GM12864 (cell line): Measurements from ENCODE around the gene NAALADL2.
"Not testable (repeated sequence)": the region's sequence is repeated elsewhere in the genome, so short reads cannot be mapped to it uniquely, and the experiment has no call there.

ENCODE experiments used
- DNase-seq: peaks from one replicate; pipeline ENCODE4 v3.0.0-alpha.2; 2011; ENCODE audit warnings: low read depth
- H3K4me3 ChIP-seq: 2 replicates; pipeline ENCODE4 v1.5.1; 2011; ENCODE audit warnings: mild to moderate bottlenecking, low read depth, low read length, control low read depth
- TF ChIP-seq, protein P1 (sequence below): IDR thresholded peaks from 2 replicates; pipeline ENCODE4 v1.5.1; 2011; ENCODE audit warnings: low read depth, mild to moderate bottlenecking, moderate library complexity, low read length, control low read depth, inconsistent platforms; ENCODE audit errors: missing control alignments

NAALADL2 gene

DNA sequence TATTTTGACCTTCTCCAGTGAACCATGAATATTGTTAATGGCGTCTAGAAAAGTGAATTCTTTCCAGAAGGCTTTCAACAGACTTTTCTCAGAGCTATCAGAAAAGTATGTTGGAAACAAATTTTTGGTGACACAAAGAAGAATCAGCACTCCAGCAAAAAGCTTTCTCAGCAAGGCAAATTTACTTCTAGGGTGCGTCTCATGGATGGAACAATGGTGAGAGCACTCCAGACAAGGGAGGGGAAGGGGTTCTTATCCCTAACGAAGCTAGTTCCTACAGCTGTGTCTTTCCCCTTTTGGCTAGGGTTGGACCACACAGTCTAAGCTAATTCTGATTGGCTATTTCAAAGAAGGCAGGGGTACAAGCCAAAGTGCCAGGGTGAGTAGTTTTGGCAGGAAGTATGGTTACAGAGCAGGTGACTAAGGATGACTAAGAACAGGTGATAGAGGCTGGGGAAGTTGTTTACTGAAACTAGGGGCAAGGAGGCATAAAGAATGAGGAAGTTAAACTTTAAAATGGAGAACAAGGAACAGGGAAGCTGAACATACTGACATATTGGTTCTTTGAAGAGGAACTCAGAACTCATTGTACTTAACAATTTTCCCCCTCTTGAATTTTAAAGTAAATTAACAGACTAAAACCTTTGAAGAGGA, 959.8 kb downstream of the NAALADL2 start:
- no peak for DNase-seq
- H3K4me3 ChIP-seq: no peak overlapping the region
- TF ChIP-seq, protein P1, sequence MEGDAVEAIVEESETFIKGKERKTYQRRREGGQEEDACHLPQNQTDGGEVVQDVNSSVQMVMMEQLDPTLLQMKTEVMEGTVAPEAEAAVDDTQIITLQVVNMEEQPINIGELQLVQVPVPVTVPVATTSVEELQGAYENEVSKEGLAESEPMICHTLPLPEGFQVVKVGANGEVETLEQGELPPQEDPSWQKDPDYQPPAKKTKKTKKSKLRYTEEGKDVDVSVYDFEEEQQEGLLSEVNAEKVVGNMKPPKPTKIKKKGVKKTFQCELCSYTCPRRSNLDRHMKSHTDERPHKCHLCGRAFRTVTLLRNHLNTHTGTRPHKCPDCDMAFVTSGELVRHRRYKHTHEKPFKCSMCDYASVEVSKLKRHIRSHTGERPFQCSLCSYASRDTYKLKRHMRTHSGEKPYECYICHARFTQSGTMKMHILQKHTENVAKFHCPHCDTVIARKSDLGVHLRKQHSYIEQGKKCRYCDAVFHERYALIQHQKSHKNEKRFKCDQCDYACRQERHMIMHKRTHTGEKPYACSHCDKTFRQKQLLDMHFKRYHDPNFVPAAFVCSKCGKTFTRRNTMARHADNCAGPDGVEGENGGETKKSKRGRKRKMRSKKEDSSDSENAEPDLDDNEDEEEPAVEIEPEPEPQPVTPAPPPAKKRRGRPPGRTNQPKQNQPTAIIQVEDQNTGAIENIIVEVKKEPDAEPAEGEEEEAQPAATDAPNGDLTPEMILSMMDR: no peak

DNA sequence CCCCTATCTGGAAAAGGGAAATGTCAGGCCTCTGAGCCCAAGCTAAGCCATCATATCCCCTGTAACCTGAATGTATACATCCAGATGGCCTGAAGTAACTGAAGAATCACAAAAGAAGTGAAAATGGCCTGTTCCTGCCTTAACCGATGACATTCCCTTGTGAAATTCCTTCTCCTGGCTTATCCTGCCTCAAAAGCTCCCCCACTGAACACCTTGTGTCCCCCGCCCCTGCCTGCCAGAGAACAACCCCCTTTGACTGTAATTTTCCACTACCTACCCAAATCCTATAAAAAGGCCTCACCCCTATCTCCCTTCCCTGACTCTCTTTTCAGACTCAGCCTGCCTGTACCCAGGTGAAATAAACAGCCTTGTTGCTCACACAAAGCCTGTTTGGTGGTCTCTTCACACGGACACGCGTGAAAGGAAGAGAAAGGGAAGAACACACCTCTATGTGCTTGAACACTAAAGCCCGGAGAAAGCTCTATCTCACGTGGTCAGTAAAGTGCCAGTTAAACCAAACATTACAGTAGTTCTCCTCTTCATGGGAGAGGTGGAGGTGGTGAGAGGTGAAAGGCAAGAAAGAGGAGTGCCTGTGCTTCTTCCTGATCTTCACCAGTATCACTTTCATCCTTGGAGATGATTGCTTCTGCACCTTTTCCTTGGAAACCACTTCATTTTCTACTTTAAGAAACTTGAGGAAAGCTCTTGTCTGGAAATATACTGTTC, 963.8 kb downstream of the NAALADL2 start:
- H3K4me3 ChIP-seq, DNase-seq: not testable (repeated sequence)

DNA sequence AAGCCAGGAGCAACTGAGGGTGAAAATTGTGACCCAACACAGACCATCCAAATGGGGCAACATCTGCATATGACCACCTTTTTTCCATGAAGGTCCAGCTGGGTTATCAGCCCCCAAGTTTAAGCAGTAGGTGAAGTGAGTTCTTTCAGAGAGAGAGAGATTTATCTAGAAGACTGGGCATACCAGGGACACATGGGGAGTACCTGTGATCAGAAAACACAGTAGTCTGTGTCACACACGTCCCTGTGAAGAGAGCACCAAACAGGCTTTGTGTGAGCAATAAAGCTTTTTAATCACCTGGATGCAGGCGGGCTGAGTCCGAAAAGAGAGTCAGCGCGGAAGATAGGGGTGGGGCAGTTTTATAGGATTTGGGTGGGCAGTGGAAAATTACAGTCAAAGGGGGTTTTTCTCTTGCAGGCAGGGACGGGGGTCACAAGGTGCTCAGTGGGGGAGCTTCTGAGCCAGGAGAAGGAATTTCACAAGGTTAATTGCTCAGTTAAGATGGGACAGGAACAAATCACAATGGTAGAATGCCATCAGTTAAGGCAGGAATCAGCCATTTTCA, 966.0 kb downstream of the NAALADL2 start:
- DNase-seq, H3K4me3 ChIP-seq: not testable (repeated sequence)

DNA sequence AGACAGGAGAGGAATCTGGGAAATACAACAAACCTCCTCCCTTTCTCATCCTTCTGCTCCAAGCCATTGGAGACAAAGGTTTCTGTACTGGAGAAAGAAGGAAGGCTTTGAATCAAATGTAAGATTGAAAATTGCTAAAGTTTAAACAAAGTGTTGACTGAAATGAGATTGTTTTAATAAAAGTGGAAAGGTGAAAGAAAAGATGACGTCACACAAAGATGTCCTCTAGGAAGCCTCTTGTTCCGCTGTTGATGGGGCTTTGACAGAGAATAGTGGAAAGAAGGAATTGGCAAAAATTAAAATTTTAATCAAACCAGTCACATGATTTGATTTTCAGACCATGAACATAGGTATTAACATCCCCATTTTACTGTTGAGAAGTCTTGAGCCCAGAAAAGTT, 967.6 kb downstream of the NAALADL2 start:
- TF ChIP-seq, protein P1: no peak
- H3K4me3 ChIP-seq: no peak overlapping the region
- DNase-seq: no peak

DNA sequence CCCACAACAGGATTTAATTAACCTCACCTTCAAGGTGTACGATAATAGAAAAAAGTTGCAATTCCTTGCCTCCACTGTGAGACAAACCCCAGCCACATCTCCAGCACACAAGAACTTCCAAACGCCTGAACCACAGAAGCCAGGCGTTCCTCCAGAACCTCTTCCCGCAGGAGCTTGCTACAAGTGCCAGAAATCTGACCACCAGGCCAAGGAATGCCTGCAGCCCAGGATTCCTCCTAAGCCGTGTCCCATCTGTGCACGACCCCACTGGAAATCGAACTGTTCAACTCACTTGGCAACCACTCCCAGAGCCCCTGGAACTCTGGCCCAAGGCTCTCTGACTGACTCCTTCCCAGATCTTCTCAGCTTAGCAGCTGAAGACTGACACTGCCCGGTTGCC, 970.7 kb downstream of the NAALADL2 start:
- not testable (repeated sequence) for DNase-seq, H3K4me3 ChIP-seq

DNA sequence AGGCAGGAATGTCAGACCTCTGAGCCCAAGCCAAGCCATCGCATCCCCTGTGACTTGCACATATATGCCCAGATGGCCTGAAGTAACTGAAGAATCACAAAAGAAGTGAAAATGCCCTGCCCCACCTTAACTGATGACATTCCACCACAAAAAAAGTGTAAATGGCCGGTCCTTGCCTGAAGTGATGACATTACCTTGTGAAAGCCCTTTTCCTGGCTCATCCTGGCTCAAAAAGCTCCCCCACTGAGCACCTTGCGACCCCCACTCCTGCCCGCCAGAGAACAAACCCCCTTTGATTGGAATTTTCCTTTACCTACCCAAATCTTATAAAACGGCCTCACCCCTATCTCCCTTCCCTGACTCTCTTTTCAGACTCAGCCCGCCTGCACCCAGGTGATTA, 976.6 kb downstream of the NAALADL2 start:
- DNase-seq, H3K4me3 ChIP-seq: not testable (repeated sequence)

DNA sequence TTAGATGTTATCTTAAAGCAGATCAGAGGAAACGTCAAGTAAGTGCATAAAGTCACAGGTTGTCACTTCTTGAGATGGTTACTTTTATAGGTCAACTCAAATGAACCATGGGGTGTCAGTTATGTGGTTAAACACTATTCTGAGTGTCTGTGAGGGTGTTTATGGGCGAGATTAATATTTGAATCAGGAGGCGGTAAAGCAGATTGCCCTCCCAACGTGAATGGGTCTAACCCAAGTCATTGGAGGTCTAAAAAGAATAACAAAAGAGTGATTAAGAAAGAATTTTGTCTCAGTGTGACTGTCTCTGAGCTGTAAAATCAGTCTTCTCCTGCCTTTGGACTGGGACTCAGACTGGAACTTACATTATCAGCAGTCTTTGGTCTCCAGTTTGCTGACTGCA, 977.5 kb downstream of the NAALADL2 start:
- H3K4me3 ChIP-seq: no peak overlapping the region
- TF ChIP-seq, protein P1: no peak
- no peak for DNase-seq

DNA sequence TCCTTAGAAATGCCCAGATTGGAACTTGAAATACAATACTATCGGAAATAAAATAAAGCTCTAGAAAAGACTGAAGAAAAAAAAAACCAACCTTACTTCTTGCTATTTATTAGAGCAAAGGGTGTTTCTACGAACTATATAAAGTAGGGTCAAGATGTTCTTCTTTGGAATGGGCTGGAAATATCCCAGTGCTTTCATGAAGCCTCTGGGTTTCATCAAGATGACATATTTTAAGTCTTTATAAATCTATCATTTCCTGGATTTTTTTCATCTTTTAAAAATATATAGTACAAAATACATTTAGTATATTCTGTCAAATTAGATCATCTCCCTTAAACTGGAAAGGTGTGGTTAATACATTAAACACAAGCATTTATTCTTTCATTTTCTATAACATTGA, 978.8 kb downstream of the NAALADL2 start:
- H3K4me3 ChIP-seq: no peak overlapping the region
- TF ChIP-seq, protein P1: no peak
- no peak for DNase-seq

DNA sequence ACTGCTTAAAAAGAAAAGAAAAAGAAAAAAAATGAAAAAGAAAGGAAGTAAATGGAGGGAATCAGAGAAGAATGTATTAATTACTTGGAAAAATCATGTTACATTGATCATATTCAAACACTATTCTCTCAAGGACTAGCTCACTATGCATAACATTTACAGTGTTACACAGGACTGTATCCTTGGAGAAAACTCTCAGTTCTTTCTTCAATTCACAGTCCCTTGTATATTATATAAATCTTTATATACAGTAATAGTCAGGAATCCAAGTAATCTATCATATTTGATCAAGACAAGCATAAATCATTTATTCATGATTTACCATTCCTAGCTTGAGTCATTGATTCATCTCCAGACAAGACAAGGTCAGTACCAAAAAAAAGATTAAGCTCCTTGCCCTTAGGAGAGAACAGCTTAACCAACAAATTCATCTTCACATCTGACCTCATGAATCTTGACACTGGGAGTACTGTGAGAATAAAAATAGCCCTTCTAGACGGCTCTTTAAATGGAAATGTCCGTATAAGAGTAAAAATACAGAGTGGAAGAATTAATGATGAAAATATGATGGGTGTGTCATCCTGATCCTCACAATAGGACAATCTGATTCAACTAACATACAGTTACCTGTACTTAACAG, 980.4 kb downstream of the NAALADL2 start:
- H3K4me3 ChIP-seq: no peak overlapping the region
- no peak for DNase-seq
- TF ChIP-seq, protein P1: no peak
